HG02610 (cell line): ENCODE data around the gene ANO7.
"Not testable (repeated sequence)": the region's sequence is repeated elsewhere in the genome, so short reads cannot be mapped to it uniquely, and the experiment has no call there.

ENCODE experiments used
- ATAC-seq: cut with Tn5 transposase; IDR thresholded peaks from one replicate; pipeline ENCODE4 v1.9.1; 2021; ENCODE audit warnings: mild to moderate bottlenecking, moderate library complexity; ENCODE audit not compliant: unreplicated experiment

Gene ANO7

DNA sequence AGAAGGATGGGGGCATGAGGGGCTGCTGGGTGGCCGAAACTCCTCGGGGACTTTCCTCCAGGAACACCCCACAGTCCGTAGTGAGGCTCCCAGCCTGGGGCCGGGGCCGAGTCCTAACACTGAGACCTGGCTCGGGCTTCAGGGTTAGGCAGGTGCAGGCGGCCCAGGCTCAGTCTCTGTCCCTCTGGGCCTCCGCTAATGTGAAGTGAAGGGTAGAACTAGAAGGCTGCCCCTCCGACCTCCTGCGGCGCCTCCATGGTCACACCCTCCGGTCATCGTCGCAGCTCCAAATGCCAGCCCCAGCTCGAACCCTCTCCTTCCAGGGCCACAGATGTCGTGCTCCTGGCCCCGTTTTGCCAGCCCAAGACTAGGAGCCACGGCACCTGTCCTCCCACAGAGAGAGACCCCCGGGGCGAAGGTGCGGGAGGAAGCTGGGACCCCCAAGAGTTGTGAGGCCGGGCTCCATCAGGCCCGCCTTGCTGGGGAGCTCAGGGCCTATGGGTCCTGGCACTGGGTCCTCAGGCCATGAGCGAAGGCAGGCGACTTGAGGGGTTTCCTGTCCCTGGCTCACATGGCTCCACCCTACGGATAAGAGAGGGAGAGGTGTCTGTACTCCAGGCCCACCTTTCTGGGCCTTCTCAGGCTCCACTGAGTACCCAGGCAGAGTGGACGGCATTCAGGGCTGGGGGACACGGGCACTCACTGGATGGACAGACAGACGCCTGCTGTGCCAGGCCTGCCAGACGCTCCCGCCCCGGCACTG, 797 bp downstream of the ANO7 start:
- no peak for ATAC-seq

DNA sequence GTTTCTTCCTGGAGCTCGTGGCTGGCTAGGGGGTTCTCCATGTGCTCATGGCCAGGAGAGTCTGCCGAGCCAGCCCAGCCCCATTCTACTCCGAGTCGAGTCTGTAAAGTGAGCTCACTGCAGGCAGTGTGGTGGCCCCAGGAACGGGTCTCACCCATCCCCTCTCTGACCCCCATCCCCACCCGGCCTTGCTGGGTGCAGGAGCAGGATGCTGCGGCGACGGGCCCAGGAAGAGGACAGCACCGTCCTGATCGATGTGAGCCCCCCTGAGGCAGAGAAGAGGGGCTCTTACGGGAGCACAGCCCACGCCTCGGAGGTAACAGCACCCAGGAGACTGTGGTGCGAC, 1.4 kb downstream of the ANO7 start:
- ATAC-seq, result no peak

DNA sequence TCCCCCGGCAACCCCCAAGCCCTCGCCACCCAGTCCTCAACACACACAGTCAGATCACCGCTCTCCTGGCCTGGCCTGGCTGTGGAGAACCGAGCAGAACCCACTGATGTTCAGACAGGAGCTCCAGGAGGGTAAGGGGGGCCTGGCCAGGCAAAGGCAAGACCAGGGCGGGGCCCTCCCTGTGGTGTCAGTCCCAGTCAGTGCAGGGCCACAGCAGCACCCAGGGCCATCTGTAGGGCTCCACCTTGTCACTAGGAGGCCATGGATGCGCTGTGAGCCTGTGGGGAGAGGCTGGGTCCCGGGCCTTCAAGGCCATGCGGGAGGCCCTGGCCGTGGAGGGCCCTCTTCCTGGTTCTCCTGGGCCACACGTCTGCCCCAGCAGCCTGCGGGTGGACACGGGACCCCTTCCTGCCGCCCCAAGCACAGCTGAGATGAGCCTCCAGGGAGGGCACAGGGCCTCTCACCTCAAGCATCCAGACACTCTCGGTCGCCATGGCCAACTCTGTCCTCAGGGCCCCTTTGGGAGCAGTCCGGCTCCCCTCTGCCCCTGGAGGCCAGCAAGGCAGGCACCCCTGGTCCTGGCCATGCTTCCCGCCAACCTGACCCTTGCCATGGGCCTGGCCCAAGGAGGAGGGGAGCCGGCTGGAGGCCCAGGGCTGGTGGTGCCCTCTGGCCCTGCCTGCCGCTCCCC, 2.0 kb downstream of the ANO7 start:
- no peak for ATAC-seq

DNA sequence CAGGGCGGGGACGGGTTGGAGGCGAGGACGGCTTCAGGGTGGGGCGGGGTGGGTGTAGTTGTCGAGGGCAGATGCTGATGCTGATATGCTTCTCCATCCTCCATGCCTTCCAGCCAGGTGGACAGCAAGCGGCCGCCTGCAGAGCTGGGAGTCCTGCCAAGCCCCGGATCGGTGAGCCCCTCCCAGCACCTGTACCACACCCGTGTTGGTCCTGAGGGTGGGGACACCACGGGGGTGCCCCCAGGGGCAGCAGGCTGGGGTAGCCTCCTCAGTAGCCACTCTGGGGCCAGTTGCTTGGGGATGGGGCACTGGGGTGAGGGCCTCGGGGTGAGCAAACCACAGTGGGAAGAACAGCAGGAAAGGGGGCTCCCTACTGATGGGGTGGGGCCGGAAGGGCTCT, 2.6 kb downstream of the ANO7 start:
- no peak for ATAC-seq

DNA sequence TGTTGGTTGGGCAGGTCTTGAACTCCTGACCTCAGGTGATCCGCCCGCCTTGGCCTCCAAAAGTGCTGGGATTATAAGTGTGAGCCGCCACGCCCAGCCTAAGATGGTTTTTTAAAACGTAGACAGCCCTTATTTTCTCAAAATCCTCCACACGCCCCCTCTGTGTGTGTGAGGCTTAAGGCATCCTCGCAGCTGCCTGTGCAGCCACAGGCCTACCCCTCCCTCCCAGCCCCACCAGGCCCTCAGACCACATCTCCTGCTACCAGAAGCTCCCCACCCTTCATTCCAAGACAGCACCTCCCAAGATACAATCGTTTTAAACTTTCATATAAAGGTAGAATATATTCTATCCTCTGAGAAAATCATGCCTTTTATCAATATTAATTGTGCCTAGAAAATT, 4.8 kb downstream of the ANO7 start:
- ATAC-seq, result no peak

DNA sequence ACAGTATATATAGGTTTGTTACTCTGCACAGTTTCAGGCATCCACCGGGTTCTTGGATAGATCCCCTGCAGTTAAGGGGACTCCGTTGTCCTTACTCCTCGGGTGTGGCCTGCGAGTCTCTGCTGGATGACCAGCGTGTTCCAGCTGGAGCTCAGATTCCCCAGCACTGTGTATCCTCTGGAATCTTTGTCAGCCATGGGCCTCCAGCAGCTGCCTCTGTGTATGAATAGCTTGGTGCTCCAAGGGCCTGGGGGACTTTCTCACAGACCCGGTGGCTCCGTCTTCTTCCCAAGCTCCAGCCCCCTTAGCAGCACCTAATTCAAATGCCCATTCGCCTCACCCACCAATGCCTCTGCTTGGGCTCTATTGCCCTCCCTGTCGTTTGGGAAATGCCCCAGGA, 6.3 kb downstream of the ANO7 start:
- no peak for ATAC-seq

DNA sequence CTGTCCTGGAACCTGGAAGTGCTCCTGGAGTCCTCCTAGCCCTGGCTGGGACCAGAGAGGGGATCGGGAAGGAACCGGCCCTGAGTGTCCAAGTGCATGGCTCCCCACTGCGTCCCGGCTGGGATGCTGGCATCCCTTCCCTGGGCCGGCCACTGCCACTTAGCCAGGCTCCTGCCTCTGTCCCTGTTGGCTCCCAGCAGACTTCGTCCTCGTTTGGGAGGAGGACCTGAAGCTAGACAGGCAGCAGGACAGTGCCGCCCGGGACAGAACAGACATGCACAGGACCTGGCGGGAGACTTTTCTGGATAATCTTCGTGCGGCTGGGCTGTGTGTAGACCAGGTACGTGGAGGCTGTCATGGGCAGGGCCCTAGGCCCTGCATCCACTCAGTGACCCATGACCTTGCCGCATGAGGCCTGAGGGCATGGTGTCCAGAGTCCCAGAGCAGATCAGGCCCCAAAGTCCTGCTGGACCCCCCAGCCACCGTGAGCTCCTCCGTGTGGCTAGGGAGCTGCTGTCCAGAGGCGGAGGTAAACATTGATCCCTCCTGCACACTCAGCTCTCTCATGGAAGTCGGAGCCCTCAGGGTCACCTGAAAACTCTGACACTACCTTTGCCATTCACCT, 7.1 kb downstream of the ANO7 start:
- no peak for ATAC-seq

DNA sequence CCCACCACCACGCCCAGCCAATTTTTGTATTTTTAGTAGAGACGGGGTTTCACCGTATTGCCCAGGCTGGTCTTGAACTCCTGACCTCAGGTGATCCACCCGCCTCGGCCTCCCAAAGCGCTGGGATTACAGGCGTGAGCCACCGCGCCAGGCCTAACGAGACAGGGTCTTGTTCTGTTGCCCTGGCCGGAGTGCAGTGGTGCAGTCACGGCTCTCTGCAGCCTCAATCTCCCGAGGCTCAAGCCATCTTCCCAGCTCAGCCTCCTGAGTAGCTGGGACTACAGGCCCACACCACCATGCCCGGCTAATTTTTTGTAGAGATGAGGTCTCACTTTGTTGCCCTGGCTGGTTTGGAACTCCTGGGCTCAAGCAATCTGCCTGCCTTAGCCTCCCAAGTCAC, 8.8 kb downstream of the ANO7 start:
- not testable (repeated sequence) for ATAC-seq

DNA sequence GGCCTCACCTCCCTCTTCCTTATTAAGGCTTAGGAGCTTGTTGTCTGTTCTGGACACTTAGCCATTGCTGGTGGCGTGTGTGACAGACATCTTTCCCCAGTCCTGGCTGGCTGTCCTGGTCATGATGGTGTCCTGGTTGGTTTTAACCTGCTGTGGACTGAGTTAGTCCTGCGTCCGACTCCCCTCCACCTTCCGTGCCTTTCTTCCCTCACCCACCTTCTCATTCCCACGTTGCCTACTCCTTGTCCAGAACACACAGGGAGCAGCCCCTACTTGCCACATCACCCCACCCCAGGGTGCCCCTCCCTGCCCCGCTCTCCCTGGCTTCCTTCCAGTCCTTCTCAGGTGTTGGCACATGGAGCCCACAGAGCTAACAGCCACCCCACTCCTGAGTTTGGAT, 9.5 kb downstream of the ANO7 start:
- no peak for ATAC-seq

DNA sequence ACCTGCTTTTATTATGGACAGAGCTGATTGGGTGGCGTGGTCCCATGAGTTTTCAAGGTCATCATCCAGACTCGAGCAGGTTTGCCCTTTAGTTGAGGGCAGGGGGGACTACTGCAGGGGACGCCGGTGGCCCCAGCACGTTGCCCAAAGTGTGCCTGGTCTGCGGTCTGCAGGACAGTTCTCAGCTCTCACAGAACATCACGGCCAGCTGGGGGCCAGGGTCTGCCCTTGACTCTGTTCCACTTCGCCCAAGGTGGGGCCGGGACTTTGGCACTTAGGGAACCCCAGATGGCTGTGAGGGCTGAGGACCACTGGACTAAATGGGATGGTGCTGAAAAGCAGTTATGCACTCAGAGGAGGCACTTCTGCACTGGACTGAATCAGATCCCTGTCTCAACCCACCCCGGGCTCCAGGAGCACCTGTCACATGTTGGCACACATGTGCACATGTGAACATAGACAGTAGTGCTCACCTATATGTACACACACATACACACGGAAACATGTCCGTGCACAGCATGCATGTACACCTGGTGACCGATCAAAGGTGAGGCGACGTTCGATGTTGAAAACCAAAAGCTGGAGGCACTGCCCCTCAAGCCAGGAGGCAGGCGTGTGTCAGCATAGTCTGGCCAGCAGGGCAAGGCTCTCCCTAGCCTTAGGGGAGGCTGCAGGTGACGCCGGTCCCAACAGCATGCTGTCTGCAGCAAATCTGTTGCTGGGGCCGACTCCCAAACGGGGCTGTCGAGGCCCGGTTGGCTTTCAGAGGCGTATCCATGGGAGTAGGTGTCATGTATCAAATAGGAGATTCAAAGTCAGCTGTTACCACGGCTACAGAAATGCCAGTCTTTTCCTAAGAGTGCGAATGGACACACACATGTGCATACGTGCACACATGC, 10.2 kb downstream of the ANO7 start:
- no peak for ATAC-seq

DNA sequence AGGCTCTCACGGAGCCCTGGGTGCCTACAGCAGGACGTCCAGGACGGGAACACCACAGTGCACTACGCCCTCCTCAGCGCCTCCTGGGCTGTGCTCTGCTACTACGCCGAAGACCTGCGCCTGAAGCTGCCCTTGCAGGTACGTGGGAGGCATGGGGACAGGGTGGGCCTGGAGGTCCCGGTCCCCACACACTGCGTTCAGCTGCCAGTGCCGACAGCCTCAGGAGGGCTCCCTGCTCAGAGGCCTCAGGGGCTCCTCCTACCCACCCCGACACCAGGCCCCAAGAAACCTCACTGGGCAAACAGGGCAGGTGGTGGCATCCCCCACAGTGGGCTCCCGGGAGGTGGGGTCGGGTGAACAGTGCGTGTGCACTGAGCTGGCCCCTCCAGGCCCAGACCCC, 10.8 kb downstream of the ANO7 start:
- no peak for ATAC-seq

DNA sequence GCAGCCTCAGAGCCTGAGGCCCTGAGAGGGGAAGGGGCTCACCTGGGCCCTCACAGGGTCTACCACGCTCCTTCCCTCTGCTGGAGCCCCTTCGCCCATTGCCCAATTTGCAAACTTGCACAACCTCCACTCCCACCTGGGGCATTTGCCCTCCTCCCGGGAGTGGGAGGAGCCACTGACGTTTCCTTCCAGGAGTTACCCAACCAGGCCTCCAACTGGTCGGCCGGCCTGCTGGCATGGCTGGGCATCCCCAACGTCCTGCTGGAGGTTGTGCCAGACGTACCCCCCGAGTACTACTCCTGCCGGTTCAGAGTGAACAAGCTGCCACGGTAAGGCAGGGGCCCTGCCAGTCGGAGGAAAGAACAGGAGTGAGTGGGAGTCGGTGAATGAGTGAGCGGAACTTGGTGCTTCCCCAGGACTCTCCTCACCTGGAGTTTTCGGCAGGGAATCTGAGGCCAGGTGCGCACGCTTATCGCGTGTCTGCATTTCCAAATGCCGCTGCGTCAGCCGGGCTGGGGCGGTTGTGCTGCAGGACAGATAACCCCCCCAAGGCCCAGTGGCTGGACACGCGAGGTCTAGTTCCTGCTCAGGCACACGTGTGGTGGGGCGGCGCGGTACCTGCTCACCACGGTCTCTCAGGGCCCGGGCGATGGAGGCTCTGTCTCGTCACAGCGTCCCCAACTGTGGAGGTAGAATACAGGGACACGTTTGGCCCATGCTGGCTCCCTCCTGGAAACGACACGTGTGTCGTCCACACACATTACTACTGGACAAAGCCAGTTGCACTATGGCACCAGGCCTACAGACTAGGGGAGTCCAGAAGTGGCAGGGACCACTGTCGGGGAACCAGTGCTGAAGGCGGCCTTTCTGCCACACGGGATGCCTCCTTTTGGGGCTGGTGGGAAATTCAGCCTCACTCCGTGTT, 11.7 kb downstream of the ANO7 start:
- ATAC-seq, result no peak

DNA sequence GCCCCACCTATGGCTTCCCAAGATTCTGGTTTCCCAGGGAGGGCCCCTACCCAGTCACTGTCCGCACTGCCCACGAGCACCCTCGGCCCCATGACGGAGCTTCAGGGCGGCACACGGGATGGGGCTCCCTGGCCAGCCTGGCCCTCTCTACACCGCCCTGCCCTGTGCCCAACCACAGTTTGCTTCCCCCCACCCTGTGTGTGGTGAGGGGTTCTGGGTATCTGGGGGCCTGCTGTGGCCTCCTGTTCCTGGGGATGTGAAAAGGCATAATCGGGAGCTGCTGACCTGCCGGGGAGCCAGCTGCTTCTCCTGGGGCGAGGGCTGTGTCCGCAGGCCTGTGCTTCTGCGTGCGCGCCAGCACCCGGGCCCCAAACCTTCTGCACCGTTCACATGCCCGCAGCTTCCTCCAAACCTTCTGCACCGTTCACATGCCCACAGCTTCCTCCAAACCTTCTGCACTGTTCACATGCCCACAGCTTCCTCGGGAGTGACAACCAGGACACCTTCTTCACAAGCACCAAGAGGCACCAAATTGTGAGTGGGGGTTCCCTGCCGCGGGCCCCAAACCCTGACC, 12.4 kb downstream of the ANO7 start:
- no peak for ATAC-seq

DNA sequence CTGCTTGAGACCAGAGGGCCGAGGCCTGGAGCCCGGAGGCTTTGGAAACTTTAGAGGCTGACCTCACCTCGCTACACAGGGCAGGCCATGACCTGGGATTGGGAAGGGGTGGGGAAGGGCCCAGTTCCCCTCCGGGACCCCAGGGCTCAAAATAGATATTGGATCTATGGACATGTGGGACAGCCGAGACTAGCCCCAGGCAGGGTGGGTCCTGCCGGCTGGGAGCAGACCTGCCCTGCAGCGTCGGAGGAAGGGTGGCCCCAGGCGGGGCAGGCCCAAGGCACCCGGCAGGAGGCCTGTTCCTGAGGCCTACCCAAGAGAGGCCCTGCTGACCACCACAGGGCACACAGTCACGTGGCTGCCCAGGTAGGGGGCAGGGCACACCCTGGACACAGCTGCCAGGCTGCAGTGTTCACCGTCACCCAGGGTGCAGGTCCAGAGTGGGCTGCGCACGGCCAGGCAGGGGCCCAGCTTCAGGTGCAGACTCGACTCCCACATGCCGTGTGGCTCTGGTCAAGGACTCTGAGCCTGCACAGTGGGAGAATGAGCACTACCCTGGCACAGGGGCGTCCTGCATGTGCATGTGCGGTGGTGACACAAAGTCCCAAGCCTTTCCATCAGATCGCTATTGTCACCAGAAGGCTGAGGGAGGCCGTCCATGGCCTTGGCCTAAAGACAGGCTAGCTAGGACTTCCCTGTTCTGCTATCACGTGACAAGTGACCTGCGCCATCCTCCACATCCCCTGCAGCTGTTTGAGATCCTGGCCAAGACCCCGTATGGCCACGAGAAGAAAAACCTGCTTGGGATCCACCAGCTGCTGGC, 13.2 kb downstream of the ANO7 start:
- ATAC-seq, result no peak

DNA sequence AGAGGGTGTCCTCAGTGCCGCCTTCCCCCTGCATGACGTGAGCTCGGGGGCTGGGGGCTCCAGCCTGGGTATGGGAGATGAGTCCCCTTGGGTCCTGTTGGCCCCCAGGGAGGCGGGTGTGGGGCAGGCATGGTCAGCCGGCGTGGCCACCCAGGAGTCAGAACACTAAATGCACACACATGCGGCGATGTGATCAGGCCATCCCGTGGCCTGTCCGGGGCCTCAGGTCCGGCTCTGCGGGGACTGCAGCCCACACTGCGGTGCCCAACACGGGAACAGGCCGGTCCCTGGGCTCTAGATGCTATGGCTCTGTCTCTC, 13.8 kb downstream of the ANO7 start:
- no peak for ATAC-seq

DNA sequence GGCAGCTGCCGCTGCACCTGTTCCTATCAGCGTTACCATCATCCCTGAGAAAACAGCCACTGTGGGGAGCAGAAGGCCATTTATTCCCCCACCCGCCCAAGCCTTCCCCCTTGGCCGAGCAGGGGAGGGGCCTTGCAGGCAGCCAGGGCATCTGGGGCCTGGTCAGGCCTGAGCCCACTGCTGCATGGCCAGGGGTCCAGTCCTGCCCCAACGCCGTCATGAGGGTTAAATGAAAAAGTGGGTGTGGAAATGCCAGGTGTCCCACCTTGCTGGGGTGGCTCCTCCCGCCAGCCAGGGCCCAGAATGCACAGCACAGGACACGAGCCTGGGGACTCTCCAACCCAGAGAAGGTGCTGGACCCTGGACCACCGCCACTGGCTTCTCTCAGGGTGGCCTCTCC, 14.2 kb downstream of the ANO7 start:
- no peak for ATAC-seq

DNA sequence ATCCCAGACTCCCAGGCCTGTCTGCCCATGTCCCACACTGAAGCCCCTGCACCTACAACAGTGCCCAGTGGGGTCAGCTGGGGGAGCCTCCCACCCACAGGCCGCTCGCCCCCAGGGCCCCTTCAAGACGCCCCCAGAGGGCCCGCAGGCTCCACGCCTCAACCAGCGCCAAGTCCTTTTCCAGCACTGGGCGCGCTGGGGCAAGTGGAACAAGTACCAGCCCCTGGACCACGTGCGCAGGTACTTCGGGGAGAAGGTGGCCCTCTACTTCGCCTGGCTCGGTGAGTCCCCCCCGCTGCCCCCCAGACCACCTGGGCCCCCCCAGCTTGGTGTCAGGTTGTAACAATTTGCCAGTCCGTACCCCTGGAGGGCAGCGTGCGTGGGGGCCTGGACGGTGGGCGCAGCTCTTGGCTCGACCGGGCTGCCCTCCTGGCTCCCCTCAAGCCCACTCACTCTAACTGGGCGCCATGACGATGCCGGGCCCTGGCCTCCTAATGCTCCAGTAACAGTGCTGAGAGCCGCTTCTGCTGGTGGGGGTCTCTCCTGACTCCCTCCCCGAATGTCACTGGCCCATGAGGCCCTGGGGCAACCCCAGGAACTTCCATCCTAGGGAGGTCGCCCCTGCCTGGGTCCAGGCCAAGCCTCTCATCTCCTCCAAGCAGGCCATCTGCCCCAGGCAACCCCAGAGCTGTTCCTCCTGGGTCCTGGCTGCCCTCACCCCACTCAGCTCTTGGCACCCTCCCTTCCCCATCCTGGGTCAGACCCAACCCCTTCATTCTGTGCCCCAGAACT, 14.9 kb downstream of the ANO7 start:
- ATAC-seq, result no peak

DNA sequence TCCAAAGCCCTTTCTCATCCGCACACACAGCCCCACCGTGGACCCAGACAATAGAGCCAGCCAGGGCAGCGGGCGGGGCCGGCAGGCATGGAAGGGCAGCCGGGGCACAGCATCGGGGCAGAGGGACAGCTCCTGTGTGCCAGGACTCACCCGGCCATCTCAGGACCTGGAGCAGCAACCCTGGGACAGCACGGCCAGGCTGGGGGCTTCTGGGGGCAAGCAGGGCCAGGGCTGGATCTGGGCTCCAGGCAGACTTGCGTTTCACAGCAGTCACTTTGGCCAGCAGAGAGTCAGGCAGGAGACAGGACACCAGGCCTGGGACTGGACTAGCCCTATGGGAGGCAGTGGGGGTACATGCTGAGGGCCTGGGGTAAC, 15.5 kb downstream of the ANO7 start:
- ATAC-seq, result no peak

DNA sequence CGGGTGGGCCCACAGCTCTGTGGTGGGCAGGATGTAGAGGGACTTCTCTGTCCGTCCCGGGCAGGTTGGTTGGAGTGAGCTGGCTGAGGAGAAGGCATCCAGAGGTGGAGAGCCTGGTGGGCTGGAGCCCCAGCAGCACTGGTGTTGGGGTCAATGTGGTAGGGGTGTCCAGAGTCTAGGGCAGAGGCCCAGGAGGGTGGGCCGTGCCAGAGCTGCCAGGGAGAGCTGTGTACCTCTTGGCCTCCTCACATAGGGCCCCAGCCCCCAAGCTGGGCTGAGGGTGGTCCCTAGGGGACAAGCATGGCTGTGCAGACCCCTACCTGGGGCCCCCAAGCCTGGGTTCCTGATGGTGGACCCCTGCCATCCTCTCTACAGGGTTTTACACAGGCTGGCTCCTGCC, 16.0 kb downstream of the ANO7 start:
- no peak for ATAC-seq
